Keratinocyte (primary cell): ENCODE data around the gene SUSD6.

Source experiments
- EZH2 ChIP-seq: IDR thresholded peaks from one replicate; pipeline ENCODE4 v1.6.1; 2012; ENCODE audit warnings: inconsistent platforms, mild to moderate bottlenecking, low read length, moderate library complexity
- TF ChIP-seq, protein P1 (sequence below), 3 experiments: IDR thresholded peaks in 1 of 3; conservative IDR thresholded peaks in 1 of 3; optimal IDR thresholded peaks in 1 of 3; 2 replicates in 2 of 3; 3 replicates in 1 of 3; pipeline versions ENCODE3 to v1.5.1; 2011; ENCODE audit warnings: low read length in 3 of 3, mild to moderate bottlenecking in 3 of 3, moderate library complexity in 2 of 3, control low read depth in 1 of 3, inconsistent platforms in 1 of 3; ENCODE audit not compliant: insufficient read depth in 2 of 3; ENCODE audit errors: extremely low read depth in 1 of 3

DNA sequence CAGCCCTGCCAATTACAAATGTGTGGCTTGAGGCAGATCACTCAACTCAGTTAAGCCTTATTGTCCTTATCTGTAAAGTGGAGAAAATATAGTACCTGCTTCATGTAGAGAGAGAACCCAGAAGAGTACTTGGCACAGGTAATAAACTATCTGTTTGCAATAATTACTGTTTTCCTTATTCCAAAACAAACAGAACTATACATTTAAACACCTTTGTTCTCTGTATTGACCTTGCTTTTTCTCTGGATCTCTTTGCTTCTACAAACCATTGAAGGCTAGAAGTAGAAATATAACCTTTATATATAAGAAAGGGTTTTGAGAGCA is 84.8 kb downstream of the SUSD6 start:
- TF ChIP-seq, protein P1, sequence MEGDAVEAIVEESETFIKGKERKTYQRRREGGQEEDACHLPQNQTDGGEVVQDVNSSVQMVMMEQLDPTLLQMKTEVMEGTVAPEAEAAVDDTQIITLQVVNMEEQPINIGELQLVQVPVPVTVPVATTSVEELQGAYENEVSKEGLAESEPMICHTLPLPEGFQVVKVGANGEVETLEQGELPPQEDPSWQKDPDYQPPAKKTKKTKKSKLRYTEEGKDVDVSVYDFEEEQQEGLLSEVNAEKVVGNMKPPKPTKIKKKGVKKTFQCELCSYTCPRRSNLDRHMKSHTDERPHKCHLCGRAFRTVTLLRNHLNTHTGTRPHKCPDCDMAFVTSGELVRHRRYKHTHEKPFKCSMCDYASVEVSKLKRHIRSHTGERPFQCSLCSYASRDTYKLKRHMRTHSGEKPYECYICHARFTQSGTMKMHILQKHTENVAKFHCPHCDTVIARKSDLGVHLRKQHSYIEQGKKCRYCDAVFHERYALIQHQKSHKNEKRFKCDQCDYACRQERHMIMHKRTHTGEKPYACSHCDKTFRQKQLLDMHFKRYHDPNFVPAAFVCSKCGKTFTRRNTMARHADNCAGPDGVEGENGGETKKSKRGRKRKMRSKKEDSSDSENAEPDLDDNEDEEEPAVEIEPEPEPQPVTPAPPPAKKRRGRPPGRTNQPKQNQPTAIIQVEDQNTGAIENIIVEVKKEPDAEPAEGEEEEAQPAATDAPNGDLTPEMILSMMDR (optimal IDR thresholded peaks at IDR 0.05 in 1 of 3, IDR thresholded peaks at IDR 0.05 in 1 of 3, conservative IDR thresholded peaks at IDR 0.05 in 1 of 3; ENCODE audit: extremely low read depth in 1 of 3, insufficient read depth in 2 of 3, low read length in 3 of 3) = no peak
- TF ChIP-seq EZH2 = no peak
